OCI-LY1 (cell line): Measurements from ENCODE around the gene PLEKHO2.
A peak's percentile ranks its signal among the peaks of the same experiment; 100 is the strongest.

Experiments used
- H2AFZ ChIP-seq: fragments of 200-600 bp; sonication (generic), shearing (Covaris generic); 2 replicates; pipeline ENCODE4 v1.6.0; 2014; ENCODE audit warnings: antibody characterized with exemption, mild to moderate bottlenecking, low read length
- H3F3A ChIP-seq: fragments of 200-600 bp; sonication (generic), shearing (Covaris generic); 2 replicates; pipeline ENCODE4 v1.6.0; 2014; ENCODE audit warnings: mild to moderate bottlenecking, antibody characterized with exemption, low read length, moderate library complexity; ENCODE audit not compliant: insufficient read depth
- H3K27ac ChIP-seq: fragments of 200-600 bp; sonication (generic); 2 replicates; pipeline ENCODE4 v1.5.1; 2014; ENCODE audit warnings: low read length, mixed run types, mild to moderate bottlenecking, low read depth; ENCODE audit not compliant: poor library complexity, severe bottlenecking
- H3K27me3 ChIP-seq: fragments of 200-600 bp; sonication (generic); 2 replicates; pipeline ENCODE4 v1.6.0; 2014; ENCODE audit warnings: antibody characterized with exemption, mild to moderate bottlenecking, low read length, moderate library complexity; ENCODE audit not compliant: insufficient read depth
- H3K36me3 ChIP-seq: fragments of 200-600 bp; sonication (generic); 2 replicates; pipeline ENCODE4 v1.6.1; 2014; ENCODE audit warnings: mild to moderate bottlenecking, antibody characterized with exemption, low read length, moderate library complexity, mixed read lengths; ENCODE audit not compliant: insufficient read depth
- H3K4me1 ChIP-seq: fragments of 200-600 bp; sonication (generic); 2 replicates; pipeline ENCODE4 v1.5.1; 2014; ENCODE audit warnings: mild to moderate bottlenecking, low read length, moderate library complexity; ENCODE audit not compliant: insufficient read depth, severe bottlenecking
- H3K4me2 ChIP-seq: fragments of 200-600 bp; sonication (generic), shearing (Covaris generic); 2 replicates; pipeline ENCODE4 v1.6.1; 2014; ENCODE audit warnings: low read length
- H3K4me3 ChIP-seq: fragments of 200-600 bp; sonication (generic); 2 replicates; pipeline ENCODE4 v1.5.1; 2014; ENCODE audit warnings: low read length, low read depth, mild to moderate bottlenecking, mixed read lengths; ENCODE audit not compliant: poor library complexity, severe bottlenecking
- H3K79me2 ChIP-seq: fragments of 200-600 bp; shearing (Covaris generic); 2 replicates; pipeline ENCODE4 v1.6.1; 2016; ENCODE audit warnings: mixed run types, low read length, mixed read lengths; ENCODE audit not compliant: insufficient read depth
- H3K9ac ChIP-seq: fragments of 200-600 bp; sonication (generic), shearing (Covaris generic); 2 replicates; pipeline ENCODE4 v1.6.1; 2014; ENCODE audit warnings: mild to moderate bottlenecking, low read length, mixed read lengths
- H3K9me2 ChIP-seq: fragments of 200-600 bp; sonication (generic), shearing (Covaris generic); 2 replicates; pipeline ENCODE4 v1.6.1; 2014; ENCODE audit warnings: low read depth, mild to moderate bottlenecking, low read length, mixed read lengths
- H3K9me3 ChIP-seq: fragments of 200-600 bp; shearing (Covaris generic); 2 replicates; pipeline ENCODE4 v1.6.1; 2014; ENCODE audit warnings: low read length, mixed read lengths
- H4K20me1 ChIP-seq: fragments of 200-600 bp; sonication (generic), shearing (Covaris generic); 2 replicates; pipeline ENCODE4 v1.6.0; 2016; ENCODE audit warnings: mild to moderate bottlenecking, low read length; ENCODE audit not compliant: insufficient read depth
- CTCF ChIP-seq: fragments of 200-600 bp; sonication (generic), shearing (Covaris generic); IDR thresholded peaks from 2 replicates; pipeline ENCODE4 v1.5.1; 2017; ENCODE audit warnings: mild to moderate bottlenecking, antibody characterized with exemption, low read length, moderate library complexity, mixed read lengths
- EZH2 ChIP-seq: fragments of 200-600 bp; sonication (generic), shearing (Covaris generic); IDR thresholded peaks from 2 replicates; pipeline ENCODE4 v1.8.0; 2017; ENCODE audit warnings: borderline replicate concordance, mixed run types, mild to moderate bottlenecking, antibody characterized with exemption, low read length, moderate library complexity, mixed read lengths

Gene PLEKHO2

GRCh38 chr15:64909546-64909945 lies 67.8 kb downstream of the PLEKHO2 start:
- Histone ChIP-seq H4K20me1 (no peaks in the 10 kb centered on the region), H3K4me2 (no peak overlapping the region), H3K4me1 (peaks cover 9% of the 10 kb centered on the region), H3K79me2 (no peaks in the 10 kb centered on the region), H3K27ac (no peak overlapping the region), H3K9me3 (no peaks in the 10 kb centered on the region), H2AFZ (no peak overlapping the region), H3K36me3 (no peaks in the 10 kb centered on the region), H3K9ac (no peak overlapping the region), H3K9me2 (no peaks in the 10 kb centered on the region), H3F3A (no peaks in the 10 kb centered on the region), H3K27me3 (no peaks in the 10 kb centered on the region), H3K4me3 (no peak overlapping the region)
- TF ChIP-seq EZH2 (no peak), CTCF (no peak)

DNA sequence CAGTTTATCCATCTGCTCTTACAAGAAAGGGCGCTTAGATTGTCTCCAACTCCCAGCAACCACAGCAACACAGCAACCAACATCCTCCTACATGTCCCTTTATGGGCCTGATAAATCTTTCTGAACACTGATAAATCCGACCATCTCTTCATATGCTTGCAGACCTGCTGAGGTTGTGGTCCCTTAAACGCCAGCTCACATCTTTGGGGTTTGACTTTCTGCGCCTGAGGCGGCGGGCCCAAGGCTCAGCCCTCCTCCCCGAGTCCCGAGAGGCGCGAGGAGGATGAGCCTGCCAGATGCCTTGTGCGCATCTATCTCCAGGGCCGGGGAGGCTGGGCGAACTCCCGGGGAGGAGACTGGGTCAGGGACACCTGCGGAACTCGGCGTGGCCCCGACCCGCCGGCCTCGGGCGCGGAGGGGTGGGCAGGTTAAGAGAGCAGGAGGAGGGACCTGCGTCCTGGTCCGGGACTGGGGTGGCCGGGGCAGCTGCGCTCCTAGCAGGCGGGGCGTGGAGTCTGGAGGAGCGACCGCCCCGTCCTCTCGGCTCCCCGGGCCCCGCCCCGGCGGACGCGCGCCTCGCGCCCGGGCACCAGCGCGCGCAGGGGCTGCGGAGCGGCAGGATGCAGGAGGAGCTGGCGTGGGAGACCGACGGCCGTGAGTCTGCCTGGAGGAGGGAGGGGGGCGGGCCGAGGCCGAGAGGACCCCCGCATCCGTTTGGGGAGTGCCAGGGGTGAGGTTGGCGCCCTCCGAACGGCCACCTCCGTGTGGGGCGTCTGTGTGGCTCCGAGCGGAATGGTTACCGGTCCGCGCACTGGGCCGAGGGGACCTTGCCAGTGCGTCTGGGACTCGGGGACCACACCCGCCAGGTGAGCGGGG lies 69.8 kb downstream of the PLEKHO2 start, which contains the start of gene ANKDD1A:
Gene ANKDD1A (plus strand): TSS at position 592 of the 876 bp plus-strand sequence. CDS start 29 bp downstream, at position 621.
- Histone ChIP-seq H3K9ac (no peak within 1 kb of the TSS; the same call in 1 of the 2 replicates), H3F3A (no peaks in the 10 kb centered on the region), H3K9me3 (no peaks in the 10 kb centered on the region), H3K79me2 (no peaks in the 10 kb centered on the region), H4K20me1 (no peaks in the 10 kb centered on the region), H3K27ac (no peak within 1 kb of the TSS), H3K4me2 (peak within 1 kb of the TSS; percentile 49), H3K4me3 (peak within 1 kb of the TSS; percentile 45), H3K36me3 (no peaks in the 10 kb centered on the region), H2AFZ (no peak within 1 kb of the TSS), H3K4me1 (no peaks in the 10 kb centered on the region), H3K9me2 (no peaks in the 10 kb centered on the region), H3K27me3 (no peaks in the 10 kb centered on the region)
- no peak for TF ChIP-seq CTCF
- TF ChIP-seq EZH2: no peak

GRCh38 chr15:64912379-64913325 lies 70.9 kb downstream of the PLEKHO2 start:
- Histone ChIP-seq H3K27ac (no peak overlapping the region), H3K4me2 (peak overlapping the region; percentile 49; the same call in 1 of the 2 replicates)

More at GRCh38 chr15:64912379-64913325, 70.9 kb downstream of the PLEKHO2 start:
- Histone ChIP-seq H3F3A (no peaks in the 10 kb centered on the region), H3K36me3 (no peaks in the 10 kb centered on the region), H3K9me2 (no peaks in the 10 kb centered on the region), H2AFZ (no peak overlapping the region), H3K79me2 (no peaks in the 10 kb centered on the region), H3K9me3 (no peaks in the 10 kb centered on the region), H3K4me3 (peak overlapping the region; percentile 45), H3K9ac (no peak overlapping the region), H4K20me1 (no peaks in the 10 kb centered on the region), H3K27me3 (no peaks in the 10 kb centered on the region), H3K4me1 (no peaks in the 10 kb centered on the region)
- TF ChIP-seq EZH2 (no peak), CTCF (no peak)
